HG03095 (cell line): ENCODE data around the gene SLC35F3.
"Not testable (repeated sequence)": the region's sequence is repeated elsewhere in the genome, so short reads cannot be mapped to it uniquely, and the experiment has no call there.

Experiments used
- ATAC-seq: cut with Tn5 transposase; IDR thresholded peaks from one replicate; pipeline ENCODE4 v1.9.1; 2021; ENCODE audit warnings: moderate library complexity; ENCODE audit not compliant: unreplicated experiment

Gene SLC35F3

DNA sequence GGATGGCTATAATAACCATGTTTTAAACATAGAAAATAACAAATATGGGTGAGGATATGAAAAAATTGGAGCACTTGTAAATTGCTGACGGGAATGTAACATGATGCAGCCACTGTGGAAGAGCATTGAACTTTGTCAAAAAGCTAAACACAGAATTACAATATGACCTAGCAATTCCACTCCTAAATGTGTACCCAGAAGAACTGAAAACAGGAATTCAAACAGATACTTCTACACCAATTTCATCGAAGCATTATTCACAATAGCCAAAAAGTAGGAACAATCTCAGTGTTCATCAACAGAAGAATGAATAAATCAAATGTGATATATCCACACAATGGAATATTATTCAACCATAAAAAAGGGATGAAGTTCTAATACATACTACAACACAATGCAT is 436.1 kb downstream of the SLC35F3 start:
- no peak for ATAC-seq

GRCh38 chr1:234342774-234343173 is 438.3 kb downstream of the SLC35F3 start:
- ATAC-seq: no peak

GRCh38 chr1:234345237-234345636 is 440.8 kb downstream of the SLC35F3 start:
- ATAC-seq: no peak

DNA sequence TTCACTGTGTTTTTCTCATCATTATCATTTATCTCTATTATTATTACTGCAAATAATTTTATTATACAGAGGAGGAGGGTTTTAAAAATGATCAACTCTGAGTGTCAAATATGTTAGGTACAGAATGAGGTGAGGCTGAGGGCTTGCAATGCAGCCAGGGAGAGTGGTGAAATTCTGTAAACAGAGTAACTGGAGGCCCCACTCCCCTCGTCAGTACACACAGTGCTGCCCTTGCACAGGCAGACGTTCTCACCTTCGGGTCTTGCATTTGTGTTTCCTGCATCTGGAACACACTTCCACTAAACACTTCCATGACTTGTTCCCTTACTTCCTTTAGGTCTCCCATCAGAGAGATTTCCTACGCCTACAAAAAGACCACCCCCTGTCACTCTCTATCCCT is 444.5 kb downstream of the SLC35F3 start:
- ATAC-seq: no peak

DNA sequence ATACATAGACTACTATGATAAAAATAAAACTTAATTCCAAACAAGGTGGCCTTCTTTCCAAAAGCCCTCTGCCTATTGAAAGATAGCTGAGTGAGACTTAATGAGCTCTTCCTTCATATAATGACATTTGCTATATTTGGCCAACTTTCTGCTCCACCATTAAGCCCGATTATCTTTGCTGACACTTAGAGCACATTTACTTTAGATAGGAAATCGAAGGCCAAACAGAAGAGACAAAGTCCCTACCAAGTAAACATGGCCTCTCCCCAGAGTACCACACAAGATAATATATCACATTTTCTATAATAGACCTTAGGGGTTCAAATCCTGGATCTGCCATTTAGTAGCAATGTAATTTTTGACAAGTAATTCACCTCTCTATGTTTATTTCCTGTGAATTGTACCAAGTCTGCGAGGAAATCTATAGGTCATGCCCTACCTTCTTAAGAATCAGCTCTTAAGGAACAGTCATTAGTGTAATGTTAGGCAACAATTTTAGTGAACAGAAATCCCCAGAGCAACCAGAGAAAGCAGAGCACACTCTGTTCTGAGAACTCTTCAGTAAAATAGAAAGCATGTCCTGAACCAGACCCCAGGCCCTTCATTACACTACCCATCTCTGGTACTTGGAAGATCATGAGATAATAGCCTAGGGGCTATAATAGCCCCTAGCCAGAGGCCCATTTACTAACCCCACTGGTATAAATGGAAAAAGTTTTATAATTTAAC is 451.5 kb downstream of the SLC35F3 start:
- no peak for ATAC-seq

GRCh38 chr1:234356615-234357269 is 452.3 kb downstream of the SLC35F3 start:
- not testable (repeated sequence) for ATAC-seq

DNA sequence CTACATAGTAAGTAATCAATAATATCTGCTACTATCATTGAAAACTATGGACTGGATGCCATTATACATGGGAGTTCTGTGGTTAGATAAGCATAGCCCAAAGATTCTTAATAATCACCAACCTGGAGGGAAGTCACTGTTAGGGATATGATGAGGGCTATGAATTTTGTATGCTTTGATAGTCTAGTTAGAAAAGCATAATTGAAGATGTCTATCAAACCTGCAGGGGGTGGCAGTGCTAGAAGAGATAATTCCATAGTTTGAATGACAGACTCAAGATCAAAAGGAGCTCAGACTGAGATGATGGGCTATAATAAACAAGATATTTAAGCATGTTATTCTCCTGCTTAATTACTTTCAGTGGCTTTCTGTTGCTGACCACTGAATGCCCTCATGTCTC is 453.4 kb downstream of the SLC35F3 start:
- ATAC-seq: no peak

GRCh38 chr1:234361102-234361603 is 456.7 kb downstream of the SLC35F3 start:
- no peak for ATAC-seq

GRCh38 chr1:234362558-234362957 is 458.1 kb downstream of the SLC35F3 start:
- no peak for ATAC-seq

DNA sequence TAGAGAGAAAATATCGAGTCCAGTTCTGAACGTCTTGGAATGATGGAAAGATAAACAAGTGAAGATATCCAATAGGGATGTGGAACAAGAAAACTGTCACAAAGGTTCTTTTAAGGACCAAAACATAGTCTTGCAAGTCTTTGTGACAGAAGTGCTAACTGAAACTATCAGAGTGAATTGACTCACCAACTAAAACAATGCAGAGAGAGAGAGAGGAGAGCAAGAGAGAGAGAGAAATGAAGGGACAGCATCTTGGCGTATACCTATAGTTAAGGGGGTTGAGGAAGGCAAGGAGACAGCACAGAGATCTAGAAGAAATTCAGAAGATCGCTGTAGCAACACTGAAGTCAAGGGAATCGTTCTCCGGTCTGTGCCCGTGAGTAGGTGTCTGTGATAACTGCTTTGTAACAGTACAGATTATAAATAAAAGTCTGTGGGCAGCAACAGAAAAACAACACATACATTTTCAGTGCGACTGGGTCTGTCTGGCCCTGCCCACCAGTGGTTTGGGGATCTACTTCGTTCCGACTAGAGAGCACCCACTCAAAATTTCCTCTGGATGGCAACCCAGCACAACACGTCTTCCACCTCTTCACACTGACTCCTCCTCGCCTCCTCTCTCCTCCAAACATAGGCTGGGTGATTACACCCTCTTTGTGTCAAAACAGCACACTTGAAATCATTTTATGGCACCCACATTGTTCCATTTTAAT is 464.0 kb downstream of the SLC35F3 start:
- no peak for ATAC-seq

- no peak for ATAC-seq
Measured at GRCh38 chr1:234369033-234369430, 464.6 kb downstream of the SLC35F3 start.

GRCh38 chr1:234369784-234370183 is 465.3 kb downstream of the SLC35F3 start:
- ATAC-seq: no peak

- ATAC-seq: no peak
Measured at GRCh38 chr1:234371414-234371813, 466.9 kb downstream of the SLC35F3 start.

DNA sequence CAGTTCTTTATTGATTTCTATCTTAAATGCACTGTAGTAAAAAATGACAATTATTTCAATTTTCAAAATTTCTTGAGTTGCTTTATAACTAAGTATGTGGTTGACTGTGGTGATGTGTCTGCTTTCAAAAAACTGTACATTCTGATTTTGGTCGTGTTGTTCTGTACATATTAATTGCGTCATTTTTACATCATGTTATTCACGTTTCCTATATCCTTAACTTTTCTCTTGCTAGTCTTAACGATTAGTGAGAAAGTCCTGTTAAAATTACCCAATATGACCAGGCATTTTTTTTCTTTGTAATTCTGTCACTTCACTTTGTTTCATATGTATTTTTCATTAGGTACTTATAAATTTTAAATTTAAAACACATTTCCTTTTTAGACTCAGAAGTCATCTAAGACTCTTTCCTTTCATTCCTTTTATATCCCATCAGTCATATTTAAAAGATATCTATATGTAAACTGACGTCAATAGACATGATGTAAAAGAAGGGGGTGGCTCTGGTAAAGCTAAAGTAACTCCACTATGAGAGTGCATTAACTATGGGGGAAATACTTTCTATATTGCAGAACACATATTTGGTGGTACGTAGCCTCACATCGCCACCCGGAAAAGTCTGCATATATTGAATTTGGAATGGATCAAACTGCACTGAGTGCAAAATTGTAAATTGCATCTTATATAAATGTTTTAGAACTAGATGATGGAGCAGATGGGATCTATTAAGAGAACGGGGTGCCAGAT is 467.7 kb downstream of the SLC35F3 start:
- no peak for ATAC-seq

DNA sequence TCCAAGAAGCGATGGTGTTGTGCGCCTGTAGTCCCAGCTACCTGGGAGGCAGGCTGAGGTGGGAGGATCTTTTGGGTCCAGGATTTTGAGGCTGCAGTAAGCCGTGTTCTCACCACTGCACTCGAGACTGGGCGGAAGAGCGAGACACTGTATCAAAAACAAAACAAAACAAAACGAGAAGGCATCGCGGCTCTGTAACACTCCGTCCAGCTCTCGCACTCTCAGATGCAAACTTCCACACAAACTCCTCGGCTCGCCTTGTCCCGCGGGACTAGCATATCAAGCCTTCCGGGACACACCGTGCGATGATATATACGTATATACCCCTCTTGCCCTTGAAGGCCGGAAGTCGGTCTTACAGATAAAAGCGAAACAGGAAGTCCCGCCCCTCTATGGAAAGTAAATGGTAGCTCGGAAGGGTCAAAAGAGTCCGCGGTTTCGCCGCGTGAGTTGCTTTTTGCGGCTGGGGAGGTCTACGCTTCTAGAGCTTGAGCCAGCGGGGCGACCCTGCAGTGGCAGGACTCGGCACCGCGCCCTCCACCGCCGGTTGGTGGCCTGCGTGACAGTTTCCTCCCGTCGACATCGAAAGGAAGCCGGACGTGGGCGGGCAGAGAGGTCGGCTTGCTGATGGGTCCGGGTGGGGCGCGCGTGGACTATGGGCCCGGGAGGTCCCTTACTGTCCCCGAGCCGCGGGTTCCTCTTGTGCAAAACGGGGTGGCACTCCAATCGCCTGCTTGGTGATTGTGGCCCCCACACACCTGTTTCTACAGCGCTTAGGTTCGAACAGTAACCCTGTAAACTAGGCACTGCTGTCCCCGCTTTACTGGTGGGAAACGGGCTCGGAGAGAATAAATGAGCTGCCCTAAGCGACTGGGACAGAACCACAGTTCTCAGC is 468.8 kb downstream of the SLC35F3 start, which contains the start of gene COA6:
TSS of gene COA6 (plus strand) at position 393 of the 895 bp plus-strand sequence. CDS start at position 404, 11 bp downstream.
- ATAC-seq: peak; percentile 90

DNA sequence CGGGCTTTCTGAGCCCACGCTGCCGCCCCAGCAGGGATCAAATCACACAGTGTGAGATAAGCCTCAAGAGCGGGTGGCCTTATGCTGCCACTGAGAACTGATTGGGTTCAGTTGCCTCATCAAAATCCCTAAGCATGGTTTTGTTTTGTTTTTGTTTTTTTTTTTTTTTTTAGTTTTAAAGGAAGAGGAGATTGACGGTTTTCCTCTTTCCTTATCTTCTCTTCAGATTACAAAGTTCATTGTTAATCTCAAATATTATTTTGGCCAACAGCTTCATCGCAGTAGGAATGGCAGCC is 469.4 kb downstream of the SLC35F3 start:
- peak; percentile 15 for ATAC-seq
